Right hindlimb (tissue), 1 donor: Measurements from ENCODE around the gene CLSTN1.

Source experiments
- DNase-seq: peaks from one replicate; pipeline ENCODE4 v3.0.0-alpha.2; 2018

Gene CLSTN1

GRCh38 chr1:9710037-9710436 lies 113.7 kb downstream of the CLSTN1 start:
- DNase-seq, result no peak

GRCh38 chr1:9706178-9706577 lies 117.6 kb downstream of the CLSTN1 start:
- DNase-seq, result no peak

- DNase-seq, result no peak
Measured at GRCh38 chr1:9705337-9706093, 118.2 kb downstream of the CLSTN1 start.

GRCh38 chr1:9703681-9704080 lies 120.1 kb downstream of the CLSTN1 start:
- no peak for DNase-seq

- no peak for DNase-seq
Measured at GRCh38 chr1:9703165-9703509, 120.6 kb downstream of the CLSTN1 start.

- no peak for DNase-seq
Measured at GRCh38 chr1:9701665-9702064, 122.1 kb downstream of the CLSTN1 start.

- no peak for DNase-seq
Measured at GRCh38 chr1:9700340-9700739, 123.4 kb downstream of the CLSTN1 start.

GRCh38 chr1:9699361-9699760 lies 124.4 kb downstream of the CLSTN1 start:
- no peak for DNase-seq

- DNase-seq, result no peak
Measured at GRCh38 chr1:9696793-9697192, 127.0 kb downstream of the CLSTN1 start.

GRCh38 chr1:9691691-9692090 lies 132.1 kb downstream of the CLSTN1 start:
- DNase-seq, result no peak

- no peak for DNase-seq
Measured at GRCh38 chr1:9691108-9691445, 132.7 kb downstream of the CLSTN1 start.

- no peak for DNase-seq
Measured at GRCh38 chr1:9690440-9691107, 133.2 kb downstream of the CLSTN1 start.

- no peak for DNase-seq
Measured at GRCh38 chr1:9689971-9690381, 133.8 kb downstream of the CLSTN1 start.

GRCh38 chr1:9689011-9689706 lies 134.6 kb downstream of the CLSTN1 start:
- DNase-seq, result peak; percentile 73

- DNase-seq, result no peak
Measured at GRCh38 chr1:9688599-9688998, 135.2 kb downstream of the CLSTN1 start.

GRCh38 chr1:9687874-9688582 lies 135.7 kb downstream of the CLSTN1 start:
- no peak for DNase-seq

GRCh38 chr1:9687120-9687873 lies 136.5 kb downstream of the CLSTN1 start:
- DNase-seq, result peak; percentile 66

GRCh38 chr1:9684801-9685200 lies 139.0 kb downstream of the CLSTN1 start:
- no peak for DNase-seq

- DNase-seq, result no peak
Measured at GRCh38 chr1:9680828-9681227, 142.9 kb downstream of the CLSTN1 start.

GRCh38 chr1:9680091-9680490 lies 143.7 kb downstream of the CLSTN1 start:
- DNase-seq, result no peak
